Left lung (tissue), 10 donors: ENCODE results near the gene FAR2. TPM values are rescaled to one million over a fixed set of nuclear protein-coding genes. Genes with fewer than 3 reads are reported as not detected.

ENCODE experiments used
- ATAC-seq: fragments of 200-7000 bp; cut with Tn5 transposase; one replicate; pipeline ENCODE4 v1.9.1; 2020; ENCODE audit warnings: moderate library complexity
- DNase-seq, 4 donors: peaks; one replicate each; pipeline ENCODE4 v3.0.0-alpha.2; 2013 to 2020
- H3K27ac ChIP-seq, 2 donors: fragments of 200-600 bp; sonication (generic) in 1 of 2; one replicate each; pipeline versions ENCODE4 v1.5.0 to v1.8.0; 2020 to 2021
- H3K27me3 ChIP-seq, 2 donors: fragments of 200-600 bp; sonication (generic) in 1 of 2; one replicate each; pipeline versions ENCODE4 v1.5.0 to v1.8.0; 2020 to 2021
- H3K36me3 ChIP-seq, 2 donors: fragments of 200-600 bp; sonication (generic) in 1 of 2; one replicate each; pipeline versions ENCODE4 v1.5.0 to v1.8.0; 2020 to 2021
- H3K4me1 ChIP-seq, 2 donors: fragments of 200-600 bp; one replicate each; pipeline ENCODE4 v1.8.0; 2021
- H3K4me3 ChIP-seq, 2 donors: fragments of 200-600 bp; sonication (generic) in 1 of 2; one replicate each; pipeline versions ENCODE4 v1.5.0 to v1.8.0; 2020 to 2021; ENCODE audit warnings: mild to moderate bottlenecking in 1 of 2
- H3K9me3 ChIP-seq, 2 donors: fragments of 200-600 bp; sonication (generic) in 1 of 2; one replicate each; pipeline versions ENCODE4 v1.5.0 to v1.8.0; 2020 to 2021
- CTCF ChIP-seq, 2 donors: fragments of 200-600 bp; sonication (generic) in 1 of 2; IDR thresholded peaks; one replicate each; pipeline versions ENCODE4 v1.5.0 to v1.8.0; 2021; ENCODE audit warnings: antibody characterized with exemption in 2 of 2
- intact Hi-C, 2 donors: fragments of 100-400 bp; cut with DNase I; formaldehyde crosslinking; loops; one replicate each; pipeline versions ENCODE4 v1.11.2 to v1.14.2; 2022
- polyA plus RNA-seq, 6 donors: library from polyadenylated mRNA; unstranded; fragments of 120-200 nt; gene quantifications; one replicate each; pipeline ENCODE4 v1.2.1, GENCODE V29; 2013; ENCODE audit not compliant: insufficient read length in 6 of 6
- total RNA-seq, 2 donors: library from RNA; stranded (reverse); fragmentation: NEBNext Ultra II Directional; extraction: Animal tissue kit (Norgen Biotek cat#: 25700); gene quantifications; one replicate each; pipeline ENCODE4 v1.2.1, GENCODE V29; 2021
- donor health status: DM: no; HTN: yes; CAD: no.
- donor health status: DM: no; HTN: no; CAD: no.

The FAR2 gene
- total and polyA plus RNA-seq, 8 donors, result 6.6 to 17.4 (median 9.0) TPM

GRCh38 chr12:29147731-29148595 lies 1.1 kb upstream of the FAR2 start:
- Histone ChIP-seq H3K9me3 (no peaks in the 10 kb centered on the region), H3K36me3 (no peaks in the 10 kb centered on the region), H3K4me1 (peaks cover 7 to 42% of the 10 kb centered on the region in 2 donors), H3K27ac (peak overlapping the region; percentile 57 to 88), H3K4me3 (peak overlapping the region; percentile 45 to 61), H3K27me3 (peaks cover 0 to 18% of the 10 kb centered on the region in 2 donors)
- intact Hi-C loops, result no loop called here
- ATAC-seq, result no peak
- no peak for TF ChIP-seq CTCF (IDR thresholded peaks at IDR 0.05)
- DNase-seq, result peak in 1 of 4 donors; percentile 53

- H3K27ac ChIP-seq, result peak overlapping the region; percentile 57 to 88
- peak; percentile 27 for ATAC-seq
- H3K4me1 ChIP-seq, result peaks cover 7 to 48% of the 10 kb centered on the region in 2 donors
- peak overlapping the region; percentile 45 to 61 for H3K4me3 ChIP-seq
- TF ChIP-seq CTCF (IDR thresholded peaks at IDR 0.05), result no peak
- intact Hi-C loops, result no loop called here
- no peaks in the 10 kb centered on the region for H3K9me3 ChIP-seq
- no peak for DNase-seq
- H3K27me3 ChIP-seq, result peaks cover 0 to 18% of the 10 kb centered on the region in 2 donors
- no peaks in the 10 kb centered on the region for H3K36me3 ChIP-seq
Measured at GRCh38 chr12:29148596-29148910, 525 bp upstream of the FAR2 start.

- H3K27me3 ChIP-seq, result peaks cover 0 to 18% of the 10 kb centered on the region in 2 donors
- DNase-seq (peak in 1 of 4 donors; percentile 85), ATAC-seq (peak; percentile 14)
- no peaks in the 10 kb centered on the region for H3K9me3 ChIP-seq
- H3K27ac ChIP-seq, result peak overlapping the region; percentile 57 to 88
- peaks cover 7 to 57% of the 10 kb centered on the region in 2 donors for H3K4me1 ChIP-seq
- no peaks in the 10 kb centered on the region for H3K36me3 ChIP-seq
- intact Hi-C loops, result no loop called here
- peak overlapping the region; percentile 45 to 61 for H3K4me3 ChIP-seq
- TF ChIP-seq CTCF (IDR thresholded peaks at IDR 0.05), result no peak
Measured at GRCh38 chr12:29149691-29150281, 708 bp downstream of the FAR2 start.

- H3K4me1 ChIP-seq, result peaks cover 7 to 57% of the 10 kb centered on the region in 2 donors
- H3K27me3 ChIP-seq, result peaks cover 0 to 18% of the 10 kb centered on the region in 2 donors
- ATAC-seq, result no peak
- intact Hi-C loops, result no loop called here
- no peak for TF ChIP-seq CTCF (IDR thresholded peaks at IDR 0.05)
- peak overlapping the region in 1 of 2 donors; percentile 88 for H3K27ac ChIP-seq
- no peak for DNase-seq
- H3K36me3 ChIP-seq, result no peaks in the 10 kb centered on the region
- H3K4me3 ChIP-seq, result peak overlapping the region in 1 of 2 donors; percentile 61
- H3K9me3 ChIP-seq, result no peaks in the 10 kb centered on the region
Measured at GRCh38 chr12:29150462-29150861, 1.4 kb downstream of the FAR2 start.

- DNase-seq, result no peak
- H3K27ac ChIP-seq, result peak overlapping the region in 1 of 2 donors; percentile 69
- H3K36me3 ChIP-seq, result no peaks in the 10 kb centered on the region
- no peak for TF ChIP-seq CTCF (IDR thresholded peaks at IDR 0.05)
- no peaks in the 10 kb centered on the region for H3K9me3 ChIP-seq
- intact Hi-C loops, result no loop called here
- H3K4me3 ChIP-seq, result no peak overlapping the region
- peaks cover 0 to 18% of the 10 kb centered on the region in 2 donors for H3K27me3 ChIP-seq
- H3K4me1 ChIP-seq, result peaks cover 7 to 59% of the 10 kb centered on the region in 2 donors
- no peak for ATAC-seq
Measured at GRCh38 chr12:29152223-29152868, 3.3 kb downstream of the FAR2 start.
